Measurements from ENCODE around the gene LDB3. TPM values are rescaled to one million over a fixed set of nuclear protein-coding genes. Genes with fewer than 3 reads are reported as not detected.

The LDB3 gene
- total RNA-seq, 3 donors from 2014 or later (not counting 1 experiment from before 2014, with no cell fraction given) = 0.11 to 0.12 TPM; not detected in 1

- peaks cover 11 to 34% of the 10 kb centered on the region in 2 donors for H3K27me3 Mint-ChIP-seq (ENCODE audit: low read depth in 2 of 2)
- H3K4me1 Mint-ChIP-seq = peaks cover 7 to 10% of the 10 kb centered on the region in 2 donors
- H3K36me3 Mint-ChIP-seq = no peaks in the 10 kb centered on the region
- WGBS (ENCODE audit: insufficient coverage) = no CpG with 5 or more reads among the region's 2 CpGs
- Histone ChIP-seq H3K4me3 (ENCODE audit: low read length) (no peak overlapping the region), H3K4me1 (ENCODE audit: control insufficient read depth, insufficient read depth, low read length) (peaks cover 8% of the 10 kb centered on the region), H3K36me3 (ENCODE audit: control insufficient read depth, insufficient read depth, low read length) (no peaks in the 10 kb centered on the region), H3K27me3 (ENCODE audit: control insufficient read depth, insufficient read depth, low read length) (no peaks in the 10 kb centered on the region), H3K27ac (ENCODE audit: low read length) (no peak overlapping the region), H3K9me3 (ENCODE audit: control insufficient read depth, insufficient read depth, low read length) (peaks cover 5% of the 10 kb centered on the region)
- no peak overlapping the region for H3K4me3 Mint-ChIP-seq
- no peak overlapping the region for H3K27ac Mint-ChIP-seq
- H3K9me3 Mint-ChIP-seq = no peaks in the 10 kb centered on the region
- intact Hi-C loops (cut with micrococcal nuclease) = no loop called here
- ATAC-seq (peak in 1 of 3 donors; percentile 58), DNase-seq (no peak)
- no peak for TF ChIP-seq CTCF (IDR thresholded peaks at IDR 0.05)
These were observed 54.7 kb downstream of the LDB3 start for GRCh38 chr10:86723009-86723408.

DNA sequence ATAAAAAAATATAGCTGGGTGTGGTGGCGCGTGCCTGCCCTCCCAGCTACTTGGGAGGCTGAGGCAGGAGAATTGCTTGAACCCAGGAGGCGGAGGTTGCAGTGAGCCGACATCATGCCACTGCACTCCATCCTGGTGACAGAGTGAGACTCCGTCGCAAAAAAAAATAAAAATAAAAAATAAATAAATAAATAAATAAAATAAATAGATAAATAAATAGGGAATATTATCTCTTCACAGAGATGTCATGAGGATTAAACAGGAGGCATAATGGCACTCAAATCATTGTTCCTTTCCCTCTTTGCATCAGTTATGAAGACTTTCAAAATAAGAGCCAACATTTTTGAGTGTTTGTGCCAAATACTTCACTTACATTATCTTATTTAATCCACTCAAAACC is 56.1 kb downstream of the LDB3 start:
- 100% methylated on average over 3 of the region's 6 CpGs for WGBS (ENCODE audit: insufficient coverage)
- H3K4me3 Mint-ChIP-seq = no peak overlapping the region
- peaks cover 13 to 39% of the 10 kb centered on the region in 2 donors for H3K27me3 Mint-ChIP-seq (ENCODE audit: low read depth in 2 of 2)
- peaks cover 5% of the 10 kb centered on the region for H3K9me3 ChIP-seq (ENCODE audit: control insufficient read depth, insufficient read depth, low read length)
- H3K36me3 Mint-ChIP-seq = no peaks in the 10 kb centered on the region
- H3K4me3 ChIP-seq (ENCODE audit: low read length) = no peak overlapping the region
- DNase-seq (no peak), ATAC-seq (no peak)
- no peak overlapping the region for H3K27ac Mint-ChIP-seq
- no peaks in the 10 kb centered on the region for H3K27me3 ChIP-seq (ENCODE audit: control insufficient read depth, insufficient read depth, low read length)
- intact Hi-C loops (cut with micrococcal nuclease) = no loop called here
- H3K36me3 ChIP-seq (ENCODE audit: control insufficient read depth, insufficient read depth, low read length) = no peaks in the 10 kb centered on the region
- TF ChIP-seq CTCF (IDR thresholded peaks at IDR 0.05) = no peak
- H3K27ac ChIP-seq (ENCODE audit: low read length) = no peak overlapping the region
- H3K4me1 Mint-ChIP-seq = peaks cover 7 to 10% of the 10 kb centered on the region in 2 donors
- H3K4me1 ChIP-seq (ENCODE audit: control insufficient read depth, insufficient read depth, low read length) = peaks cover 8% of the 10 kb centered on the region
- H3K9me3 Mint-ChIP-seq = no peaks in the 10 kb centered on the region

DNA sequence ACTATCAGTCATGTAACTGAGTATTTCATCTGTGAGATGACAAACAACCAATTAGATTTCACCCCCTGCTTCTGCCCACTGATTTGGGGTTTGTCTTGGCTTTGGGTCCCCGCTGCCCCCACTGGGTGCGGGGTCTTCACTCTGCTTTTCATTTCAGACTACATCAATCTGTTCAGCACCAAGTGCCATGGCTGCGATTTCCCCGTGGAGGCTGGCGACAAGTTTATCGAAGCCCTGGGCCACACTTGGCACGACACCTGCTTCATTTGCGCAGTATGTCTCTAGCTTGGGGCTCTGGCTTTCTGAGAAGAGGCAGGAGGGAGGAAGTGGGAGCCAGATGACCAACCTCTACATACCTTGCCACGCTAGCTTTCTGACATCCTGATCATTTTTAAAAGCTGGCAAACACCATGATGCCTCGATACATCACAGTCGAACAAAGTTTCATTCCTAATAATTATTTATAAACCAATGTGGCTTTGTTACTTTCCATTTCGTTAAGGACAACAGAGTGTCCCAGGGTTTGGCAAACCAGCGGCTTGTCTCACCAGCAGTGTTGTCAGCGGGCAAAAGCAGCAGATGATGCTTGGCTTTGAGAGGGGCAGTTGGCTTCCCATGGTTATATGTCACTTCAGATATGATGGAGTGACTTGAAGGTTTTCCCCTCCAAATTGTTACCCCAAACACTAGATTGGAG is 57.8 kb downstream of the LDB3 start:
- DNase-seq (no peak), ATAC-seq (no peak)
- H3K4me1 ChIP-seq (ENCODE audit: control insufficient read depth, insufficient read depth, low read length) = peaks cover 8% of the 10 kb centered on the region
- TF ChIP-seq CTCF (IDR thresholded peaks at IDR 0.05) = no peak
- Mint-ChIP-seq H3K4me3 (no peak overlapping the region), H3K36me3 (no peaks in the 10 kb centered on the region), H3K27me3 (ENCODE audit: low read depth in 2 of 2) (peaks cover 12 to 30% of the 10 kb centered on the region in 2 donors), H3K27ac (no peak overlapping the region), H3K9me3 (no peaks in the 10 kb centered on the region), H3K4me1 (peaks cover 7 to 10% of the 10 kb centered on the region in 2 donors)
- H3K27ac ChIP-seq (ENCODE audit: low read length) = no peak overlapping the region
- no peaks in the 10 kb centered on the region for H3K36me3 ChIP-seq (ENCODE audit: control insufficient read depth, insufficient read depth, low read length)
- peaks cover 5% of the 10 kb centered on the region for H3K9me3 ChIP-seq (ENCODE audit: control insufficient read depth, insufficient read depth, low read length)
- H3K4me3 ChIP-seq (ENCODE audit: low read length) = no peak overlapping the region
- intact Hi-C loops (cut with micrococcal nuclease) = no loop called here
- no peaks in the 10 kb centered on the region for H3K27me3 ChIP-seq (ENCODE audit: control insufficient read depth, insufficient read depth, low read length)
- 92% methylated on average over 14 of the region's 14 CpGs for WGBS (ENCODE audit: insufficient coverage)

GRCh38 chr10:86726677-86726999 is 58.3 kb downstream of the LDB3 start:
- Mint-ChIP-seq H3K9me3 (no peaks in the 10 kb centered on the region), H3K4me1 (peaks cover 7 to 10% of the 10 kb centered on the region in 2 donors), H3K27ac (no peak overlapping the region), H3K27me3 (ENCODE audit: low read depth in 2 of 2) (peaks cover 9 to 25% of the 10 kb centered on the region in 2 donors), H3K36me3 (no peaks in the 10 kb centered on the region), H3K4me3 (no peak overlapping the region)
- peaks cover 5% of the 10 kb centered on the region for H3K9me3 ChIP-seq (ENCODE audit: control insufficient read depth, insufficient read depth, low read length)
- 90% methylated on average over 1 of the region's 1 CpG for WGBS (ENCODE audit: insufficient coverage)
- no peak overlapping the region for H3K27ac ChIP-seq (ENCODE audit: low read length)
- H3K4me1 ChIP-seq (ENCODE audit: control insufficient read depth, insufficient read depth, low read length) = peaks cover 8% of the 10 kb centered on the region
- DNase-seq (no peak), ATAC-seq (no peak)
- intact Hi-C loops (cut with micrococcal nuclease) = no loop called here
- TF ChIP-seq CTCF (IDR thresholded peaks at IDR 0.05) = no peak
- H3K4me3 ChIP-seq (ENCODE audit: low read length) = no peak overlapping the region
- H3K27me3 ChIP-seq (ENCODE audit: control insufficient read depth, insufficient read depth, low read length) = no peaks in the 10 kb centered on the region
- H3K36me3 ChIP-seq (ENCODE audit: control insufficient read depth, insufficient read depth, low read length) = no peaks in the 10 kb centered on the region

Measured in natural killer cell (primary cell).